Esophagus squamous epithelium (tissue), 5 donors: ENCODE results near the gene LIPE. TPM values are rescaled to one million over a fixed set of nuclear protein-coding genes. Genes with fewer than 3 reads are reported as not detected.

Source experiments
- DNase-seq: peaks from one replicate; lab custom pipeline; 2025; lab: John Stamatoyannopoulos, UW
- H3K27ac ChIP-seq, 4 donors: fragments of 200-600 bp; sonication (generic); one replicate each; pipeline ENCODE4 v1.5.1; 2016 to 2019; ENCODE audit warnings: mild to moderate bottlenecking in 1 of 4
- H3K27me3 ChIP-seq, 4 donors: fragments of 200-600 bp; sonication (generic); 1 replicate in 3 of 4; 2 replicates in 1 of 4; pipeline versions ENCODE4 v1.5.1 to v1.6.0; 2017 to 2021; ENCODE audit warnings: antibody characterized with exemption in 1 of 4
- H3K36me3 ChIP-seq, 3 donors: fragments of 200-600 bp; sonication (generic); one replicate each; pipeline ENCODE4 v1.5.1; 2016 to 2019
- H3K4me1 ChIP-seq, 3 donors: fragments of 200-600 bp; sonication (generic); one replicate each; pipeline ENCODE4 v1.5.1; 2017 to 2019
- H3K4me3 ChIP-seq, 4 donors: fragments of 200-600 bp; sonication (generic); 1 replicate in 3 of 4; 2 replicates in 1 of 4; pipeline ENCODE4 v1.5.1; 2016 to 2019; ENCODE audit warnings: mild to moderate bottlenecking in 2 of 4, moderate library complexity in 1 of 4
- H3K9me3 ChIP-seq, 3 donors: fragments of 200-600 bp; sonication (generic); one replicate each; pipeline ENCODE4 v1.5.1; 2016 to 2019
- POLR2A ChIP-seq, 4 donors: fragments of 450-650 bp; IDR thresholded peaks; one replicate each; pipeline ENCODE4 v1.6.1; 2017; ENCODE audit warnings: antibody characterized with exemption in 4 of 4, mild to moderate bottlenecking in 4 of 4, moderate library complexity in 3 of 4
- WGBS, 2 donors: methylation state at CpG; one replicate each; pipeline ENCODE4 v1.1.5; 2018; 5-methylcytosine and 5-hydroxymethylcytosine counted together
- intact Hi-C: fragments of 100-400 bp; cut with DNase I; formaldehyde crosslinking; loops from one replicate; pipeline ENCODE4 v1.15.0; 2022
- total RNA-seq, 4 donors: library from RNA; depleted of rRNA; stranded (reverse); fragments of >200 nt; gene quantifications; one replicate each; pipeline ENCODE4 v1.1.0, GENCODE V29; 2016
- TF ChIP-seq, protein P1 (sequence below), 6 experiments: fragments of 450-650 bp in 4 of 6; fragments of 200-600 bp in 2 of 6; sonication (generic) in 2 of 6; IDR thresholded peaks; one replicate each; pipeline ENCODE4 v1.5.1; 2016 to 2019; ENCODE audit warnings: antibody characterized with exemption in 6 of 6, mild to moderate bottlenecking in 4 of 6, moderate library complexity in 4 of 6
- donor health status: DM: yes; HTN: yes; CAD: no.

LIPE gene
- total RNA-seq, 4 donors from 2014 or later, result 5.2 to 10.8 (median 7.9) TPM

DNA sequence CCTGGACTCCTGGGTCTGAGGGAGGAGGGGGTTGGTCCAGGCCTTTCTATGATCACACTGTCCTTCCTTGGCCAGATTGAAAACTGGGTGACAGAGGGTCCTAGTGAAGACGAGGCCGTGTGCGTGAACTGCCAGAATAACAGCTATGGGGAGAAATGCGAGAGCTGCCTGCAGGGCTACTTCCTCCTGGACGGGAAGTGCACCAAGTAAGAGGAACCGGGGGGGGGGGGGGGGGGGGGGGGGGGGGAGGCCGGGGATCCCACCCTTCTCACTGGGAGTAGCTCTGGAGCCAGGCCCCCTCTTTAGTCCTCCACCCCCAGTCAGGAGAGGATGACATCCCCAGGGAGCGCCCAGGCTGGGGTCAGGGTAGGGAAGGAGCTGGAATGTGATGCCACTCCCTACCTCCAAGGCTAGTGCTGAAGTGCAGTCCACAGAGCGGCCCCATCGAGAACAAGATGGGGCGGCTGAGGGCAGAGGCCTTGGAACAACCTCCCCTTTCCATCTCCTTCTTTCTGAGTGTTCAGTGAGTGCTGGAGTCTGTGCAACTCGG, 56.5 kb downstream of the LIPE start:
- no peak overlapping the region for H3K27ac ChIP-seq
- no peak overlapping the region for H3K4me3 ChIP-seq
- H3K4me1 ChIP-seq, result no peaks in the 10 kb centered on the region
- peaks cover 0 to 49% (median 0%) of the 10 kb centered on the region in 3 donors for H3K36me3 ChIP-seq
- TF ChIP-seq POLR2A (IDR thresholded peaks at IDR 0.05), result no peak
- TF ChIP-seq, protein P1, sequence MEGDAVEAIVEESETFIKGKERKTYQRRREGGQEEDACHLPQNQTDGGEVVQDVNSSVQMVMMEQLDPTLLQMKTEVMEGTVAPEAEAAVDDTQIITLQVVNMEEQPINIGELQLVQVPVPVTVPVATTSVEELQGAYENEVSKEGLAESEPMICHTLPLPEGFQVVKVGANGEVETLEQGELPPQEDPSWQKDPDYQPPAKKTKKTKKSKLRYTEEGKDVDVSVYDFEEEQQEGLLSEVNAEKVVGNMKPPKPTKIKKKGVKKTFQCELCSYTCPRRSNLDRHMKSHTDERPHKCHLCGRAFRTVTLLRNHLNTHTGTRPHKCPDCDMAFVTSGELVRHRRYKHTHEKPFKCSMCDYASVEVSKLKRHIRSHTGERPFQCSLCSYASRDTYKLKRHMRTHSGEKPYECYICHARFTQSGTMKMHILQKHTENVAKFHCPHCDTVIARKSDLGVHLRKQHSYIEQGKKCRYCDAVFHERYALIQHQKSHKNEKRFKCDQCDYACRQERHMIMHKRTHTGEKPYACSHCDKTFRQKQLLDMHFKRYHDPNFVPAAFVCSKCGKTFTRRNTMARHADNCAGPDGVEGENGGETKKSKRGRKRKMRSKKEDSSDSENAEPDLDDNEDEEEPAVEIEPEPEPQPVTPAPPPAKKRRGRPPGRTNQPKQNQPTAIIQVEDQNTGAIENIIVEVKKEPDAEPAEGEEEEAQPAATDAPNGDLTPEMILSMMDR (IDR thresholded peaks at IDR 0.05), result no peak
- intact Hi-C loops, result no loop called here
- no peak for DNase-seq
- WGBS, 2 donors, result 89 to 100% methylated on average over 5 of the region's 12 CpGs
- H3K9me3 ChIP-seq, result no peaks in the 10 kb centered on the region
- H3K27me3 ChIP-seq, result no peaks in the 10 kb centered on the region

DNA sequence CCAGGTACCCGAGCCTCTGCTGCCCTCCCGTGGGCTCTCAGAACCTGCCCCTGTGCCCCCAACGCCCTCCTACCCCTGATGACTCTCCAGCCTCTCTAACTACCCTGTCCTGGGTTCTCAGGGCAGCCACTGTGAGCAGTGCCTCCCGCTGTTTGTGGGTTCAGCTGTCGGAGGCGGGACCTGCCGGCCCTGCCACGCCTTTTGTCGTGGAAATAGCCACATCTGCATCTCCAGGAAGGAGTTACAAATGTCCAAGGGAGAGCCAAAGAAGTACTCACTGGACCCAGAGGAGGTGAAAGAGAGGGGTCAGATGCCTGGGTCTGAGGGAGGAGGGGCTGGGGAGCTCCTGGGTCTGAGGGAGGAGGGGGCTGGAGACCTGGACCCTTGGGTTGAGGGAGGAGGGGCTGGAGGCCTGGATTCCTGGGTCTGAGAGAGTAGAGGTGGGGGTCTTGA, 57.1 kb downstream of the LIPE start:
- no peak overlapping the region for H3K27ac ChIP-seq
- intact Hi-C loops, result no loop called here

DNA sequence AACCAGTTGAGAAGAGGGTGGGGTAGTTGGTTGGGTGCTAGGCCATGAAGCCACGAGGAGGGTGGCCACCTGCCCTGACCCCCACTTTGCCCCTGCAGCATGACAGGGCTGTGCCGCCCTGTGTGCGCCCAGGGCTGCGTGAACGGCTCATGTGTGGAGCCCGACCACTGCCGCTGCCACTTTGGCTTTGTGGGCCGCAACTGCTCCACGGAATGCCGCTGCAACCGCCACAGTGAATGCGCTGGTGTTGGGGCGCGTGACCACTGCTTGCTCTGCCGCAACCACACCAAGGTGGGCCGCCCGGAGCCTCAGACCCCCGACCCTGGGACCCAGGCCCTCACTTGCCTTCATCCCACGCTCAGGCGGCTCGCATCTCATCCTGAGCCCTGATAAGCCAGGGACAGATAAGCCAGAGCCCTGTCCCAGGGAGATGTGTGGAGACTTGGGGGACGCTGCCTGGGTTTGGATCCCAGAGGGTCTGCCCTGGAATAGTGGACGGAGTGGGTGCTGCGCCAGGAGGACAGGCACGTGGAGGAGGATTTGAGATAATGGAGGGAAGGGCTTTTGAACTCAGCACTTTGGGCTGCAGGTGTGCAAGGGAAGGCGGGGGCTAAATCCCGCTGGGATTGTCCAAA, 57.6 kb downstream of the LIPE start:
- no peak for DNase-seq
- Histone ChIP-seq H3K27me3 (no peaks in the 10 kb centered on the region), H3K9me3 (no peaks in the 10 kb centered on the region), H3K4me3 (no peak overlapping the region), H3K27ac (no peak overlapping the region), H3K4me1 (peaks cover 0 to 8% (median 0%) of the 10 kb centered on the region in 3 donors), H3K36me3 (peaks cover 0 to 39% (median 0%) of the 10 kb centered on the region in 3 donors)
- intact Hi-C loops, result no loop called here
- TF ChIP-seq POLR2A (IDR thresholded peaks at IDR 0.05), result no peak
- TF ChIP-seq, protein P1 (IDR thresholded peaks at IDR 0.05), result no peak
- WGBS, 2 donors, result 80% methylated on average over 4 to 8 of the region's 27 CpGs

More for the DNA sequence above, 57.1 kb downstream of the LIPE start:
- DNase-seq, result no peak
- Histone ChIP-seq H3K4me3 (no peak overlapping the region), H3K36me3 (peaks cover 0 to 43% (median 0%) of the 10 kb centered on the region in 3 donors), H3K27me3 (no peaks in the 10 kb centered on the region), H3K4me1 (peaks cover 0 to 3% (median 0%) of the 10 kb centered on the region in 3 donors), H3K9me3 (no peaks in the 10 kb centered on the region)
- TF ChIP-seq POLR2A (IDR thresholded peaks at IDR 0.05), result no peak
- TF ChIP-seq, protein P1 (IDR thresholded peaks at IDR 0.05), result no peak
- 77% methylated on average over 3 of the region's 9 CpGs; no CpG with 5 or more reads in 1 of the 2 donors for WGBS, 2 donors

DNA sequence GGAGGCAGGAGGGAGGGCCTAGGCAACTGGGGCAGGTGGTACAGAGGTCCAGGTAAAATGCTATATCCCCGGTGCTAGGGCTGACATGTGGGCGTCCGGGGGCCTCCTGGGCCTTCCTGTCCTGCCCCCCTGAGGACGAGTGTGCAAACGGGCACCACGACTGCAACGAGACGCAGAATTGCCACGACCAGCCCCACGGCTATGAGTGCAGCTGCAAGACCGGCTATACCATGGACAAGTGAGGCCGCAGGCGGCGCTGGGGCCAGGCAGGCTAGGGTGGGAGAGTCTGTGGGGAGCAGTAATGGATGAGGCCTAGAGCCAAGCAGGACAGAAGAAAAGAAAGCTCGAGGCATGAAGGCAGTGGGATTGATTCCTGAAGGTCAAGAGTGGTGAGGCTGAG, 58.4 kb downstream of the LIPE start:
- TF ChIP-seq, protein P1 (IDR thresholded peaks at IDR 0.05), result no peak
- no peak for TF ChIP-seq POLR2A (IDR thresholded peaks at IDR 0.05)
- Histone ChIP-seq H3K9me3 (no peaks in the 10 kb centered on the region), H3K4me1 (peaks cover 0 to 9% (median 0%) of the 10 kb centered on the region in 3 donors), H3K27ac (no peak overlapping the region), H3K27me3 (no peaks in the 10 kb centered on the region), H3K36me3 (peaks cover 0 to 43% (median 0%) of the 10 kb centered on the region in 3 donors), H3K4me3 (no peak overlapping the region)
- intact Hi-C loops, result no loop called here
- DNase-seq, result no peak
- 91 to 94% methylated on average over 6 to 15 of the region's 15 CpGs for WGBS, 2 donors

DNA sequence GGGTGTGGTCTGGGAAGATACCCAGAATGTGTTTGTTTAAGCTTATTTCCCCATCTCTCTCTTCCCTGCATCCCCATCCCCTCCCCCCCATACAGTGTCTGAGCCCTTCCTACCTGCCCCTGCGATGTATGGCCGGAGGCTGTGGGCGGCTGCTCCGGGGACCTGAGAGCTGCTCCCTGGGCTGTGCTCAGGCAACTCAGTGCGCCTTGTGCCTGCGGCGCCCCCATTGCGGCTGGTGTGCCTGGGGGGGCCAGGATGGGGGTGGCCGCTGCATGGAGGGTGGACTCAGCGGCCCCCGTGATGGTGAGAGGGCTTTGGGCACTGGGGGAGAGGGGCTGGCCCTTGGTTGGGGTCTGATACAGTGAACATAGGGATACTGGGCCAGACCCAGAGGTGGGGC, 58.8 kb downstream of the LIPE start:
- TF ChIP-seq, protein P1 (IDR thresholded peaks at IDR 0.05), result no peak
- TF ChIP-seq POLR2A (IDR thresholded peaks at IDR 0.05), result no peak
- Histone ChIP-seq H3K4me1 (peaks cover 0 to 9% (median 0%) of the 10 kb centered on the region in 3 donors), H3K27ac (no peak overlapping the region), H3K9me3 (no peaks in the 10 kb centered on the region), H3K27me3 (no peaks in the 10 kb centered on the region), H3K36me3 (peaks cover 0 to 45% (median 0%) of the 10 kb centered on the region in 3 donors), H3K4me3 (no peak overlapping the region)
- intact Hi-C loops, result no loop called here
- no peak for DNase-seq
- WGBS, 2 donors, result 83% methylated on average over 2 of the region's 11 CpGs; no CpG with 5 or more reads in 1 of the 2 donors
